Body of pancreas (tissue), 4 donors: Measurements from ENCODE around the gene SLC2A5. TPM values are rescaled to one million over a fixed set of nuclear protein-coding genes. Genes with fewer than 3 reads are reported as not detected.

Experiments
- ATAC-seq: fragments of 150-250 bp; one replicate; pipeline ENCODE4 v1.9.1; 2016
- DNase-seq, 4 donors: peaks; one replicate each; pipeline ENCODE4 v3.0.0-alpha.2; 2019
- H3K27ac ChIP-seq, 4 donors: fragments of 200-600 bp; sonication (generic); 1 replicate in 3 of 4; 2 replicates in 1 of 4; pipeline versions ENCODE4 v1.5.1 to v1.6.1; 2016 to 2019; ENCODE audit warnings: mild to moderate bottlenecking in 1 of 4, mixed read lengths in 1 of 4, moderate library complexity in 1 of 4
- H3K27me3 ChIP-seq, 2 donors: fragments of 200-600 bp; sonication (generic); one replicate each; pipeline ENCODE4 v1.6.0; 2016; ENCODE audit warnings: mild to moderate bottlenecking in 1 of 2
- H3K36me3 ChIP-seq, 2 donors: fragments of 200-600 bp; sonication (generic); replicated peaks in 1 of 2; 2 replicates each; pipeline ENCODE4 v1.5.1; 2016; ENCODE audit warnings: low read depth in 2 of 2; ENCODE audit not compliant: insufficient read depth in 1 of 2
- H3K4me1 ChIP-seq: fragments of 200-600 bp; sonication (generic); one replicate; pipeline ENCODE4 v1.6.0; 2016
- H3K4me3 ChIP-seq, 2 donors: fragments of 200-600 bp; sonication (generic); 1 replicate in 1 of 2; 2 replicates in 1 of 2; pipeline ENCODE4 v1.5.1; 2016 to 2019
- H3K9me3 ChIP-seq, 3 donors: fragments of 200-600 bp; sonication (generic); 1 replicate in 2 of 3; 2 replicates in 1 of 3; pipeline ENCODE4 v1.5.1; 2016
- CTCF ChIP-seq, 7 experiments: fragments of 450-650 bp in 4 of 7; fragments of 200-600 bp in 3 of 7; sonication (generic) in 3 of 7; IDR thresholded peaks; one replicate each; pipeline ENCODE4 v1.5.1; 2016 to 2019; ENCODE audit warnings: antibody characterized with exemption in 7 of 7
- POLR2A ChIP-seq, 3 donors: fragments of 450-650 bp; IDR thresholded peaks; one replicate each; pipeline ENCODE4 v1.6.1; 2016; ENCODE audit warnings: antibody characterized with exemption in 3 of 3, mild to moderate bottlenecking in 2 of 3
- WGBS, 2 donors: methylation state at CpG; one replicate each; pipeline ENCODE4 v1.1.5; 2017; 5-methylcytosine and 5-hydroxymethylcytosine counted together
- intact Hi-C: fragments of 100-400 bp; cut with DNase I; formaldehyde crosslinking; loops from one replicate; pipeline ENCODE4 v1.15.1; 2023
- total RNA-seq, 2 donors: library from RNA; depleted of rRNA; stranded (reverse); fragments of >200 nt; gene quantifications; one replicate each; pipeline ENCODE4 v1.1.0, GENCODE V29; 2016

SLC2A5 gene
- total RNA-seq, 2 donors from 2014 or later: under 0.01 to 0.26 TPM

- Histone ChIP-seq H3K4me3 (no peak overlapping the region), H3K4me1 (no peaks in the 10 kb centered on the region), H3K27me3 (no peaks in the 10 kb centered on the region), H3K27ac (no peak overlapping the region), H3K9me3 (no peaks in the 10 kb centered on the region), H3K36me3 (no peaks in the 10 kb centered on the region)
- intact Hi-C loops: no loop called here
- WGBS, 2 donors: 78 to 93% methylated on average over 10 of the region's 10 CpGs
- ATAC-seq (no peak), DNase-seq (no peak)
- TF ChIP-seq CTCF (IDR thresholded peaks at IDR 0.05) (no peak), POLR2A (IDR thresholded peaks at IDR 0.05) (no peak)
Measured at GRCh38 chr1:9008236-9008635, 61.2 kb downstream of the SLC2A5 start.

GRCh38 chr1:9006956-9007615 lies 62.3 kb downstream of the SLC2A5 start:
- H3K4me3 ChIP-seq: no peak overlapping the region
- ATAC-seq (no peak), DNase-seq (no peak)
- no peaks in the 10 kb centered on the region for H3K27me3 ChIP-seq
- no peaks in the 10 kb centered on the region for H3K9me3 ChIP-seq
- H3K27ac ChIP-seq: no peak overlapping the region
- TF ChIP-seq POLR2A (IDR thresholded peaks at IDR 0.05) (no peak), CTCF (IDR thresholded peaks at IDR 0.05) (no peak)
- H3K4me1 ChIP-seq: no peaks in the 10 kb centered on the region
- H3K36me3 ChIP-seq: no peaks in the 10 kb centered on the region
- intact Hi-C loops: no loop called here
- 86 to 87% methylated on average over 13 to 19 of the region's 19 CpGs for WGBS, 2 donors

GRCh38 chr1:9005395-9005708 lies 64.1 kb downstream of the SLC2A5 start:
- intact Hi-C loops: no loop called here
- peak; percentile 8 for ATAC-seq
- Histone ChIP-seq H3K9me3 (no peaks in the 10 kb centered on the region), H3K4me3 (no peak overlapping the region), H3K4me1 (no peaks in the 10 kb centered on the region), H3K36me3 (no peaks in the 10 kb centered on the region), H3K27ac (no peak overlapping the region), H3K27me3 (no peaks in the 10 kb centered on the region)
- TF ChIP-seq POLR2A (IDR thresholded peaks at IDR 0.05): no peak
- no peak for TF ChIP-seq CTCF (IDR thresholded peaks at IDR 0.05)
- no peak for DNase-seq
- WGBS, 2 donors: 50 to 69% methylated on average over 8 of the region's 8 CpGs

GRCh38 chr1:9004700-9005394 lies 64.6 kb downstream of the SLC2A5 start:
- TF ChIP-seq CTCF (IDR thresholded peaks at IDR 0.05) (peak; percentile 77 to 94 (median 82)), POLR2A (IDR thresholded peaks at IDR 0.05) (no peak)
- ATAC-seq (peak; percentile 86), DNase-seq (peak; percentile 71 to 81 (median 80))
- 51% methylated on average over 21 to 22 of the region's 22 CpGs for WGBS, 2 donors
- Histone ChIP-seq H3K4me1 (no peaks in the 10 kb centered on the region), H3K27me3 (no peaks in the 10 kb centered on the region), H3K27ac (no peak overlapping the region), H3K4me3 (no peak overlapping the region), H3K36me3 (no peaks in the 10 kb centered on the region), H3K9me3 (no peaks in the 10 kb centered on the region)
- intact Hi-C loops: no loop called here
